Activated naive CD4-positive, alpha-beta T cell treated with Interleukin-2 at 50 U/mL for 16 hours (primary cell): Measurements from ENCODE around the gene ITGA2.
"Not testable (repeated sequence)": the region's sequence is repeated elsewhere in the genome, so short reads cannot be mapped to it uniquely, and the experiment has no call there.

Experiments
- DNase-seq: peaks from one replicate; pipeline ENCODE4 v3.0.0-alpha.2; 2020

Gene ITGA2

GRCh38 chr5:53109443-53110127 is 120.4 kb downstream of the ITGA2 start, which contains the start of gene MOCS2:
Gene MOCS2, minus strand, starts transcription at chr5:53109757. Its CDS starts 2,583 bp downstream, at chr5:53107174.
- peak; percentile 90 for DNase-seq

- no peak for DNase-seq
Observed at GRCh38 chr5:53110156-53110555, 121.0 kb downstream of the ITGA2 start.

GRCh38 chr5:53111139-53111538 is 122.0 kb downstream of the ITGA2 start:
- no peak for DNase-seq

GRCh38 chr5:53112307-53112706 is 123.2 kb downstream of the ITGA2 start:
- not testable (repeated sequence) for DNase-seq

GRCh38 chr5:53112909-53113308 is 123.8 kb downstream of the ITGA2 start:
- DNase-seq, result no peak

GRCh38 chr5:53113947-53114346 is 124.8 kb downstream of the ITGA2 start:
- no peak for DNase-seq

GRCh38 chr5:53114988-53115387 is 125.8 kb downstream of the ITGA2 start:
- DNase-seq, result no peak

- DNase-seq, result no peak
Observed at GRCh38 chr5:53116597-53116996, 127.4 kb downstream of the ITGA2 start.

GRCh38 chr5:53118879-53119278 is 129.7 kb downstream of the ITGA2 start:
- no peak for DNase-seq

GRCh38 chr5:53120165-53120564 is 131.0 kb downstream of the ITGA2 start:
- DNase-seq, result no peak

GRCh38 chr5:53123702-53124101 is 134.6 kb downstream of the ITGA2 start:
- no peak for DNase-seq

GRCh38 chr5:53126521-53126920 is 137.4 kb downstream of the ITGA2 start:
- no peak for DNase-seq

- no peak for DNase-seq
Observed at GRCh38 chr5:53127107-53127506, 138.0 kb downstream of the ITGA2 start.

GRCh38 chr5:53128481-53128880 is 139.3 kb downstream of the ITGA2 start:
- DNase-seq, result no peak

GRCh38 chr5:53130266-53130665 is 141.1 kb downstream of the ITGA2 start:
- DNase-seq, result no peak

GRCh38 chr5:53133020-53133419 is 143.9 kb downstream of the ITGA2 start:
- DNase-seq, result no peak
